HCT116 (cell line): ENCODE measurements around the gene BCAS4. TPM values are rescaled to one million over a fixed set of nuclear protein-coding genes. Genes with fewer than 3 reads are reported as not detected.

Experiments
- ATAC-seq: fragments of 200-7000 bp; cut with Tn5 transposase; 2 replicates; pipeline ENCODE4 v1.9.1; 2020; ENCODE audit warnings: mild to moderate bottlenecking, moderate library complexity
- BruUV-seq: library from RNA; stranded (reverse); fragments of 400-500 nt; replicated peaks from 2 replicates; lab custom pipeline; 2021; lab: Mats Ljungman, UMichigan
- CTCF ChIA-PET: fragments of 300-600 bp; sonication (Branson Sonifier 250); formaldehyde crosslinking; loops from one replicate; lab custom pipeline; 2021; ENCODE audit warnings: antibody characterized with exemption; lab: Charles Lee
- POLR2A ChIA-PET: fragments of 300-600, 350-600 bp; sonication (Branson Sonifier 250); formaldehyde crosslinking; loops from one replicate; lab custom pipeline; 2021; ENCODE audit warnings: antibody characterized with exemption; lab: Charles Lee
- RAD21 ChIA-PET, 2 experiments: fragments of 300-600 bp; sonication (Branson Sonifier 250); formaldehyde crosslinking; loops; one replicate each; lab custom pipeline; 2023; ENCODE audit warnings: low total read pairs in 2 of 2; ENCODE audit not compliant: uncharacterized antibody in 2 of 2, unreplicated experiment in 2 of 2, low non-redundant PET in 1 of 2; lab: Charles Lee
- DNase-seq: peaks from one replicate; pipeline ENCODE4 v3.0.0-alpha.2; 2010; ENCODE audit warnings: low read depth, low spot score
- H2AFZ ChIP-seq: fragments of 200-600 bp; shearing (Covaris generic), sonication (generic); 2 replicates; pipeline ENCODE4 v1.6.1; 2017; ENCODE audit warnings: low read depth, mixed run types, mixed read lengths, antibody characterized with exemption, low read length; ENCODE audit not compliant: poor library complexity, severe bottlenecking
- H3K27ac ChIP-seq: 2 replicates; pipeline ENCODE4 v1.5.1; 2012; ENCODE audit warnings: low read depth, low read length
- H3K27me3 ChIP-seq: fragments of 200-600 bp; sonication (generic); 2 replicates; pipeline ENCODE4 v1.6.1; 2016; ENCODE audit warnings: mixed run types, low read length, mixed read lengths; ENCODE audit not compliant: insufficient read depth
- H3K36me3 ChIP-seq, 2 experiments: fragments of 200-500 bp in 1 of 2; fragments of 200-600 bp in 1 of 2; sonication (Bioruptor generic) in 1 of 2; sonication (generic) in 1 of 2; 2 replicates each; pipeline versions ENCODE4 v1.5.1 to v1.6.1; 2014 to 2016; ENCODE audit warnings: low read length in 2 of 2, inconsistent platforms in 1 of 2, mixed read lengths in 1 of 2, mixed run types in 1 of 2; ENCODE audit not compliant: insufficient read depth in 2 of 2, control insufficient read depth in 1 of 2
- H3K4me1 ChIP-seq, 2 experiments: fragments of 200-600 bp in 1 of 2; sonication (generic) in 1 of 2; 2 replicates each; pipeline versions ENCODE4 v1.5.1 to v1.6.1; 2012 to 2017; ENCODE audit warnings: low read length in 2 of 2, inconsistent platforms in 1 of 2, mild to moderate bottlenecking in 1 of 2, mixed read lengths in 1 of 2, mixed run types in 1 of 2, moderate library complexity in 1 of 2; ENCODE audit not compliant: insufficient read depth in 2 of 2, control insufficient read depth in 1 of 2
- H3K4me2 ChIP-seq: fragments of 200-600 bp; sonication (generic); 2 replicates; pipeline ENCODE4 v1.6.1; 2017; ENCODE audit warnings: mixed run types, low read length, mixed read lengths
- H3K4me3 ChIP-seq, 2 experiments: fragments of 200-600 bp in 1 of 2; sonication (generic) in 1 of 2; replicated peaks in 1 of 2; 2 replicates each; pipeline ENCODE4 v1.5.1; 2011 to 2016; ENCODE audit warnings: low read length in 2 of 2, control low read depth in 1 of 2, low read depth in 1 of 2, mild to moderate bottlenecking in 1 of 2, mixed read lengths in 1 of 2, mixed run types in 1 of 2
- H3K79me2 ChIP-seq: fragments of 200-600 bp; sonication (generic); 2 replicates; pipeline ENCODE4 v1.6.1; 2017; ENCODE audit warnings: mild to moderate bottlenecking, mixed run types, low read length, moderate library complexity, mixed read lengths; ENCODE audit not compliant: insufficient read depth
- H3K9ac ChIP-seq: fragments of 200-600 bp; sonication (generic); 2 replicates; pipeline ENCODE4 v1.6.1; 2016; ENCODE audit warnings: low read length, mixed read lengths
- H3K9me2 ChIP-seq: fragments of 200-600 bp; sonication (generic), shearing (Covaris generic); 2 replicates; pipeline ENCODE4 v1.6.1; 2017; ENCODE audit warnings: mixed run types, mild to moderate bottlenecking, moderate library complexity; ENCODE audit not compliant: insufficient read depth
- H3K9me3 ChIP-seq, 2 experiments: fragments of 200-500 bp in 1 of 2; fragments of 200-600 bp in 1 of 2; sonication (Bioruptor generic) in 1 of 2; sonication (generic) in 1 of 2; 2 replicates each; pipeline ENCODE4 v1.6.1; 2014 to 2017; ENCODE audit warnings: low read length in 2 of 2, mixed read lengths in 2 of 2, inconsistent platforms in 1 of 2, low read depth in 1 of 2, mild to moderate bottlenecking in 1 of 2, mixed run types in 1 of 2, moderate library complexity in 1 of 2; ENCODE audit not compliant: control insufficient read depth in 1 of 2, insufficient read depth in 1 of 2
- H4K20me1 ChIP-seq: fragments of 200-600 bp; sonication (generic), shearing (Covaris generic); 2 replicates; pipeline ENCODE4 v1.6.1; 2017; ENCODE audit warnings: mixed run types, mild to moderate bottlenecking, moderate library complexity; ENCODE audit not compliant: insufficient read depth
- CEBPB ChIP-seq: IDR thresholded peaks from 2 replicates; pipeline ENCODE4 v1.6.1; 2012; ENCODE audit warnings: low read depth
- CTCF ChIP-seq, 3 experiments: fragments of 200-600 bp in 1 of 3; sonication (generic) in 1 of 3; IDR thresholded peaks in 2 of 3; conservative IDR thresholded peaks in 1 of 3; 2 replicates each; pipeline ENCODE4 v1.5.1; 2012 to 2017; ENCODE audit warnings: low read depth in 2 of 3, low read length in 2 of 3, antibody characterized with exemption in 1 of 3, borderline replicate concordance in 1 of 3, control low read depth in 1 of 3, mild to moderate bottlenecking in 1 of 3, mixed read lengths in 1 of 3, mixed run types in 1 of 3, moderate library complexity in 1 of 3; ENCODE audit not compliant: insufficient read depth in 1 of 3
- EZH2 ChIP-seq: fragments of 200-600 bp; sonication (generic); IDR thresholded peaks from 2 replicates; pipeline ENCODE4 v1.6.1; 2017; ENCODE audit warnings: antibody characterized with exemption, mixed run types
- EZH2phosphoT487 ChIP-seq: fragments of 200-600 bp; IDR thresholded peaks from 2 replicates; pipeline ENCODE4 v1.6.1; 2018; ENCODE audit warnings: antibody characterized with exemption, borderline replicate concordance
- FOSL1 ChIP-seq: IDR thresholded peaks from 2 replicates; pipeline ENCODE4 v1.6.1; 2012; ENCODE audit warnings: low read depth
- JUND ChIP-seq: IDR thresholded peaks from 2 replicates; pipeline ENCODE4 v1.6.1; 2012
- RAD21 ChIP-seq: IDR thresholded peaks from 2 replicates; pipeline ENCODE4 v1.6.1; 2012; ENCODE audit warnings: low read depth, mild to moderate bottlenecking
- REST ChIP-seq: IDR thresholded peaks from 2 replicates; pipeline ENCODE4 v1.6.1; 2012; ENCODE audit warnings: low read depth
- SIN3A ChIP-seq: IDR thresholded peaks from 2 replicates; pipeline ENCODE4 v1.6.1; 2012; ENCODE audit warnings: low read depth
- SP1 ChIP-seq: IDR thresholded peaks from 2 replicates; pipeline ENCODE4 v1.6.1; 2012; ENCODE audit warnings: low read depth
- SRF ChIP-seq: IDR thresholded peaks from 2 replicates; pipeline ENCODE4 v1.6.1; 2012; ENCODE audit warnings: low read depth
- ZBTB33 ChIP-seq: IDR thresholded peaks from 2 replicates; pipeline ENCODE4 v1.6.1; 2011; ENCODE audit warnings: mild to moderate bottlenecking, low read length, moderate library complexity; ENCODE audit not compliant: insufficient replicate concordance; ENCODE audit errors: extremely low read depth
- ZNF274 ChIP-seq: fragments of 200-500 bp; sonication (Bioruptor generic); IDR thresholded peaks from 2 replicates; pipeline ENCODE4 v1.6.1; 2014; ENCODE audit warnings: mild to moderate bottlenecking, low read depth, low read length, inconsistent platforms
- intact Hi-C: fragments of 100-400 bp; cut with micrococcal nuclease; formaldehyde crosslinking; loops from 2 replicates; pipeline ENCODE4 v1.10.0; 2022
- total RNA-seq: library from RNA; stranded (reverse); gene quantifications from one replicate; pipeline ENCODE4 v1.2.1, GENCODE V29; 2021; ENCODE audit not compliant: unreplicated experiment

Gene BCAS4
- total RNA-seq, 1 experiment from 2014 or later, result 18.9 TPM

GRCh38 chr20:50856475-50857041 lies 61.7 kb downstream of the BCAS4 start (continued):
- TF ChIP-seq REST (no peak), SIN3A (no peak), SRF (no peak)

- ChIA-PET CTCF (no interaction called here), POLR2A (no interaction called here), RAD21 (interaction anchor here in 1 of 2 experiments (0.6 kb wide), 1 partner anchor 69 kb away, joined by 3 read pairs; no protein-coding TSS in a partner anchor)
- ATAC-seq (no peak), DNase-seq (no peak)
- H3K27me3 ChIP-seq, result no peaks in the 10 kb centered on the region
- H3K9ac ChIP-seq, result no peak overlapping the region
- H3K36me3 ChIP-seq, result no peaks in the 10 kb centered on the region
- intact Hi-C loops, result no loop called here
- no peaks in the 10 kb centered on the region for H4K20me1 ChIP-seq
- H3K4me1 ChIP-seq, result peaks cover 22 to 24% of the 10 kb centered on the region in 2 experiments
- H3K27ac ChIP-seq, result no peak overlapping the region
- no peak overlapping the region for H2AFZ ChIP-seq
- H3K79me2 ChIP-seq, result no peaks in the 10 kb centered on the region
- H3K9me3 ChIP-seq, result no peaks in the 10 kb centered on the region
- BruUV-seq, result no TSS peak
- no peak overlapping the region for H3K4me3 ChIP-seq
- H3K4me2 ChIP-seq, result no peak overlapping the region
- no peaks in the 10 kb centered on the region for H3K9me2 ChIP-seq
- TF ChIP-seq REST (no peak), JUND (no peak), CTCF (IDR thresholded peaks at IDR 0.05 in 2 of 3, conservative IDR thresholded peaks at IDR 0.05 in 1 of 3; ENCODE audit: borderline replicate concordance in 1 of 3, insufficient read depth in 1 of 3, low read depth in 2 of 3, low read length in 2 of 3) (no peak), ZBTB33 (no peak), FOSL1 (no peak), EZH2 (no peak), CEBPB (no peak), SP1 (no peak), EZH2phosphoT487 (no peak), RAD21 (no peak), ZNF274 (no peak)
These were observed 62.5 kb downstream of the BCAS4 start for GRCh38 chr20:50857348-50857747.
